Measurements from ENCODE around the gene FSHR. TPM values are rescaled to one million over a fixed set of nuclear protein-coding genes. Genes with fewer than 3 reads are reported as not detected.

FSHR gene
- total and polyA plus RNA-seq, 2 experiments from 2014 or later = not detected

DNA sequence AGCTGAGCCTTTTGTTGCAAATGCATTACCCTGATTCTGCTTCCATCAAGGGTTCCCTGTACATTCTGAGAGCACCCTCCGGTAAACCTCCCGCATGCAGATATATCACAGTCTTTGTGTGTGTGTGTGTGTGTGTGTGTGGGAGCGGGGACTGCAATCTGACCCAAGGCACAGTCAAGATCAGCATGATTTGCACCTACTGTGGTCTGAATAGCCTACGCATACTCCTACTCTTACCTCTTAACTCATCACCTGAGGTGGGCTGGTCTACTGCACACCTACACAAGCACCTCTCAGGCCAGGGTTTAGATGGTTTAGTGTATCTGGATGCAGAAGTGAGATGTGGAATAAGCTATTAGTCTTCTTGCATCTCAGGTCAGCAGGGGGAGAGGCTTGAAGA, 174.6 kb downstream of the FSHR start:
- Mint-ChIP-seq H3K36me3 (ENCODE audit: low read depth) (no peaks in the 10 kb centered on the region), H3K27ac (no peak overlapping the region; the same call in 1 of the 2 replicates), H3K9me3 (no peaks in the 10 kb centered on the region), H3K27me3 (ENCODE audit: insufficient read depth, low read depth, poor library complexity) (peaks cover 3% of the 10 kb centered on the region), H3K4me3 (no peak overlapping the region), H3K4me1 (no peaks in the 10 kb centered on the region)
- Histone ChIP-seq H4K20me1 (replicated peaks; ENCODE audit: insufficient read depth) (no peaks in the 10 kb centered on the region), H3K27ac (ENCODE audit: low read depth) (no peak overlapping the region), H3K36me3 (ENCODE audit: insufficient read depth) (no peaks in the 10 kb centered on the region), H3K4me1 (ENCODE audit: insufficient read depth) (no peaks in the 10 kb centered on the region), H3K4me3 (no peak overlapping the region), H3K27me3 (ENCODE audit: insufficient read depth) (no peaks in the 10 kb centered on the region), H3K9me2 (ENCODE audit: insufficient read depth) (peaks cover 4% of the 10 kb centered on the region; the same call in 1 of the 2 replicates), H3F3A (replicated peaks; ENCODE audit: low read depth) (no peaks in the 10 kb centered on the region), H2AFZ (no peak overlapping the region), H3K4me2 (no peak overlapping the region), H3K79me2 (replicated peaks; ENCODE audit: insufficient read depth) (no peaks in the 10 kb centered on the region)
- ATAC-seq (no peak), DNase-seq (ENCODE audit: low spot score) (no peak)
- no peak for TF ChIP-seq POLR2AphosphoS5 (IDR thresholded peaks at IDR 0.05; ENCODE audit: low read depth)
- TF ChIP-seq, protein P1, sequence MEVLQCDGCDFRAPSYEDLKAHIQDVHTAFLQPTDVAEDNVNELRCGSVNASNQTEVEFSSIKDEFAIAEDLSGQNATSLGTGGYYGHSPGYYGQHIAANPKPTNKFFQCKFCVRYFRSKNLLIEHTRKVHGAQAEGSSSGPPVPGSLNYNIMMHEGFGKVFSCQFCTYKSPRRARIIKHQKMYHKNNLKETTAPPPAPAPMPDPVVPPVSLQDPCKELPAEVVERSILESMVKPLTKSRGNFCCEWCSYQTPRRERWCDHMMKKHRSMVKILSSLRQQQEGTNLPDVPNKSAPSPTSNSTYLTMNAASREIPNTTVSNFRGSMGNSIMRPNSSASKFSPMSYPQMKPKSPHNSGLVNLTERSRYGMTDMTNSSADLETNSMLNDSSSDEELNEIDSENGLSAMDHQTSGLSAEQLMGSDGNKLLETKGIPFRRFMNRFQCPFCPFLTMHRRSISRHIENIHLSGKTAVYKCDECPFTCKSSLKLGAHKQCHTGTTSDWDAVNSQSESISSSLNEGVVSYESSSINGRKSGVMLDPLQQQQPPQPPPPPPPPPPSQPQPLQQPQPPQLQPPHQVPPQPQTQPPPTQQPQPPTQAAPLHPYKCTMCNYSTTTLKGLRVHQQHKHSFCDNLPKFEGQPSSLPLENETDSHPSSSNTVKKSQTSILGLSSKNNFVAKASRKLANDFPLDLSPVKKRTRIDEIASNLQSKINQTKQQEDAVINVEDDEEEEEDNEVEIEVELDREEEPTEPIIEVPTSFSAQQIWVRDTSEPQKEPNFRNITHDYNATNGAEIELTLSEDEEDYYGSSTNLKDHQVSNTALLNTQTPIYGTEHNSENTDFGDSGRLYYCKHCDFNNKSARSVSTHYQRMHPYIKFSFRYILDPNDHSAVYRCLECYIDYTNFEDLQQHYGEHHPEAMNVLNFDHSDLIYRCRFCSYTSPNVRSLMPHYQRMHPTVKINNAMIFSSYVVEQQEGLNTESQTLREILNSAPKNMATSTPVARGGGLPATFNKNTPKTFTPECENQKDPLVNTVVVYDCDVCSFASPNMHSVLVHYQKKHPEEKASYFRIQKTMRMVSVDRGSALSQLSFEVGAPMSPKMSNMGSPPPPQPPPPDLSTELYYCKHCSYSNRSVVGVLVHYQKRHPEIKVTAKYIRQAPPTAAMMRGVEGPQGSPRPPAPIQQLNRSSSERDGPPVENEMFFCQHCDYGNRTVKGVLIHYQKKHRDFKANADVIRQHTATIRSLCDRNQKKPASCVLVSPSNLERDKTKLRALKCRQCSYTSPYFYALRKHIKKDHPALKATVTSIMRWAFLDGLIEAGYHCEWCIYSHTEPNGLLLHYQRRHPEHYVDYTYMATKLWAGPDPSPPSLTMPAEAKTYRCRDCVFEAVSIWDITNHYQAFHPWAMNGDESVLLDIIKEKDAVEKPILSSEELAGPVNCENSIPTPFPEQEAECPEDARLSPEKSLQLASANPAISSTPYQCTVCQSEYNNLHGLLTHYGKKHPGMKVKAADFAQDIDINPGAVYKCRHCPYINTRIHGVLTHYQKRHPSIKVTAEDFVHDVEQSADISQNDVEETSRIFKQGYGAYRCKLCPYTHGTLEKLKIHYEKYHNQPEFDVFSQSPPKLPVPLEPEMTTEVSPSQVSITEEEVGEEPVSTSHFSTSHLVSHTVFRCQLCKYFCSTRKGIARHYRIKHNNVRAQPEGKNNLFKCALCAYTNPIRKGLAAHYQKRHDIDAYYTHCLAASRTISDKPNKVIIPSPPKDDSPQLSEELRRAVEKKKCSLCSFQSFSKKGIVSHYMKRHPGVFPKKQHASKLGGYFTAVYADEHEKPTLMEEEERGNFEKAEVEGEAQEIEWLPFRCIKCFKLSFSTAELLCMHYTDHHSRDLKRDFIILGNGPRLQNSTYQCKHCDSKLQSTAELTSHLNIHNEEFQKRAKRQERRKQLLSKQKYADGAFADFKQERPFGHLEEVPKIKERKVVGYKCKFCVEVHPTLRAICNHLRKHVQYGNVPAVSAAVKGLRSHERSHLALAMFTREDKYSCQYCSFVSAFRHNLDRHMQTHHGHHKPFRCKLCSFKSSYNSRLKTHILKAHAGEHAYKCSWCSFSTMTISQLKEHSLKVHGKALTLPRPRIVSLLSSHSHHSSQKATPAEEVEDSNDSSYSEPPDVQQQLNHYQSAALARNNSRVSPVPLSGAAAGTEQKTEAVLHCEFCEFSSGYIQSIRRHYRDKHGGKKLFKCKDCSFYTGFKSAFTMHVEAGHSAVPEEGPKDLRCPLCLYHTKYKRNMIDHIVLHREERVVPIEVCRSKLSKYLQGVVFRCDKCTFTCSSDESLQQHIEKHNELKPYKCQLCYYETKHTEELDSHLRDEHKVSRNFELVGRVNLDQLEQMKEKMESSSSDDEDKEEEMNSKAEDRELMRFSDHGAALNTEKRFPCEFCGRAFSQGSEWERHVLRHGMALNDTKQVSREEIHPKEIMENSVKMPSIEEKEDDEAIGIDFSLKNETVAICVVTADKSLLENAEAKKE (CRISPR knock-in tag; IDR thresholded peaks at IDR 0.05) = no peak

DNA sequence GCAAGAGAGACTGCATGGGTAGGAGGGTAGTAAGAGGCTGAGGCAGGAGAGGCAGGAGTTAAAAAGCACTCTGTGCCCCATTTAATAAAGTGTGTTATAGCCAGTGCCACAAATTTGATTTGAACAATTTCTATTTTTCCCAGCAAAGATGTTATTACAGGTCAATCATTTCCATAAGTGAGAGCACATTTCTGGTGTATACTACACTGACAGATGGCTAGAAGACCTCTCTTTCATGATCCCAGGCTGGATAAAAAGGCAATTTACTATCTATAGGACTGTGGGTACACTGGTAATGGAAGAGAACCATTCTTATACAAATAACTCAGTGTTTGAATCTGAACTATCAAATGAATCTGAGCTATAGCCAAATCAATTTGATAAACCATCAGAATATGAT, 176.2 kb downstream of the FSHR start:
- H3F3A ChIP-seq (replicated peaks; ENCODE audit: low read depth) = no peaks in the 10 kb centered on the region
- TF ChIP-seq EZH2phosphoT487 (IDR thresholded peaks at IDR 0.05; ENCODE audit: unreplicated experiment) (no peak), ZNF114 (CRISPR knock-in tag; IDR thresholded peaks at IDR 0.05) (no peak), CREB1 (CRISPR knock-in tag; IDR thresholded peaks at IDR 0.05; ENCODE audit: low read depth) (no peak), ZNF331 (CRISPR knock-in tag; IDR thresholded peaks at IDR 0.05; ENCODE audit: low read depth) (no peak)
- ATAC-seq (no peak), DNase-seq (ENCODE audit: low spot score) (no peak)
- no peaks in the 10 kb centered on the region for H3K79me2 ChIP-seq (replicated peaks; ENCODE audit: insufficient read depth)
- no peak overlapping the region for H3K4me2 ChIP-seq
- no peaks in the 10 kb centered on the region for H3K27me3 ChIP-seq (ENCODE audit: insufficient read depth)
- Mint-ChIP-seq H3K4me3 (no peak overlapping the region), H3K36me3 (ENCODE audit: low read depth) (no peaks in the 10 kb centered on the region), H3K9me3 (no peaks in the 10 kb centered on the region), H3K27ac (no peak overlapping the region), H3K27me3 (ENCODE audit: insufficient read depth, low read depth, poor library complexity) (peaks cover 3% of the 10 kb centered on the region), H3K4me1 (no peaks in the 10 kb centered on the region)
- H3K36me3 ChIP-seq (ENCODE audit: insufficient read depth) = no peaks in the 10 kb centered on the region
- no peaks in the 10 kb centered on the region for H4K20me1 ChIP-seq (replicated peaks; ENCODE audit: insufficient read depth)
- H3K9me2 ChIP-seq (ENCODE audit: insufficient read depth) = peaks cover 4% of the 10 kb centered on the region; the same call in 1 of the 2 replicates
- H3K27ac ChIP-seq (ENCODE audit: low read depth) = no peak overlapping the region
- no peak overlapping the region for H3K4me3 ChIP-seq
- no peaks in the 10 kb centered on the region for H3K4me1 ChIP-seq (ENCODE audit: insufficient read depth)
- no peak overlapping the region for H2AFZ ChIP-seq
